IPS DF 4.7 (cell line): ENCODE data around the gene SRGAP2C.
"Not testable (repeated sequence)": the region's sequence is repeated elsewhere in the genome, so short reads cannot be mapped to it uniquely, and the experiment has no call there.

Source experiments
- DNase-seq: peaks from one replicate; pipeline ENCODE4 v3.0.0-alpha.2; 2013; ENCODE audit warnings: low spot score; ENCODE audit errors: extremely low read depth

The SRGAP2C gene

DNA sequence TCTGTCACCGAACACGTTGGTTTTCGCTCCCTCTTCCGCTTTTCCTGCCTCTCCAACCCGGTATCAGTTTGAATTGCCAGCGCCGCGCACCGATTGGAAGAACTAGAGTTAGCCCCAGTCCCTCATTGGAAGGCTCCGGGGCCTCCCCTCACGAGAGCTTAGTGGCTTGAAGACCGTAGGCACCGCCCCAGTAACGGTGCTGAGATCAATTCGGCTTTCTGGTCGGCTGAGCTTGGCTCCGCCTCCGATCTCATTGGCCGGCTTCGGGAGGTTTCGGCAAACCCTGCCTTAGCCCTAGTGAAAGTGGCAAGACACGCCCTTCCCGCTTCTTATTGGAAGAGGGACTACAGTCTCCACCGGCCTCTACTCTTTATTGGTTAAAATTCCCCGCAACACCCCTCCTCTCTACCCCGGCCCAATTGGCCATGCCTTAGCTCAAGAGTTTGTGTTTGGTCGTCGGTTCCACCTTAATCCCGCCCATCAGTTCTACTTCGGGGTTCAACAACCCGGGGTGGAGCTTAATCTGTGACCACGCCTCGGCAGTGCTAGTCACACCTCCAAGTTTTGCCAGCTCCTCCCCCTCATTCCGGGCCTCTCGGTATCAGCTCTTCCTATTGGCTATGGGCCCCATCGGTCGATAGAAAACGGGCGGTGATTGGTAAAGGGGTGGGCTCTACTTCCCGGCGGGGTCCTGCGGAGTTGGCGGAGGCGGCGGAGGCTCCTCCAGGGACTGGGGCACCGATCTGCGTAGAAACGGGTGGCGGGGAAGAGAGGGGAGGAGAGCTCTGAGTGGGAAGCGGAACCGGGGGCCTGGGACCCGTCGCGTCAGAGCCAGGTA lies at the start of gene SRGAP2C, which contains the start of gene FAM72B:
Gene SRGAP2C (plus strand): TSS at position 686 of the 838 bp plus-strand sequence. CDS start 2,472 bp downstream, outside the sequence.
Gene FAM72B (minus strand): TSS at position 51 of the 838 bp plus-strand sequence. CDS start 851 bp downstream, outside the sequence.
- peak; percentile 80 for DNase-seq

DNA sequence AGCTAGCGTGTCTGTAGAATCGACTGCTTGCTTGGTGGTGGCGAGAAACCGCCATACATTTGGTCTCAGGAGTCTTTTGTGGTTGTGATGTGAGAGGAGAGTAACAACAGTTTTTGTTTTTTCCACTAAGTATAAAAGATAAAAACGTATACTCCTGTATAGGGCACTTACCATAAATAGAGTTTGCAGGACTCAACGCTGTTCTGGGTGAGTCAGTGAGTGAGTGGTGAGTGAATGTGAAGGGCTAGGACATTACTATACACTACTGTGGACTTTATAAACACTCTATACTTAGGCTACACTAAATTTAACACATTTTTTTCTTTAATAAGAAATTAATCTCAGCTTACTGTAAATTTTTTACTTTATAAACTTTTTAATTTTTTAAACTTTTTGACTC lies 44.4 kb upstream of the SRGAP2C start:
- not testable (repeated sequence) for DNase-seq

DNA sequence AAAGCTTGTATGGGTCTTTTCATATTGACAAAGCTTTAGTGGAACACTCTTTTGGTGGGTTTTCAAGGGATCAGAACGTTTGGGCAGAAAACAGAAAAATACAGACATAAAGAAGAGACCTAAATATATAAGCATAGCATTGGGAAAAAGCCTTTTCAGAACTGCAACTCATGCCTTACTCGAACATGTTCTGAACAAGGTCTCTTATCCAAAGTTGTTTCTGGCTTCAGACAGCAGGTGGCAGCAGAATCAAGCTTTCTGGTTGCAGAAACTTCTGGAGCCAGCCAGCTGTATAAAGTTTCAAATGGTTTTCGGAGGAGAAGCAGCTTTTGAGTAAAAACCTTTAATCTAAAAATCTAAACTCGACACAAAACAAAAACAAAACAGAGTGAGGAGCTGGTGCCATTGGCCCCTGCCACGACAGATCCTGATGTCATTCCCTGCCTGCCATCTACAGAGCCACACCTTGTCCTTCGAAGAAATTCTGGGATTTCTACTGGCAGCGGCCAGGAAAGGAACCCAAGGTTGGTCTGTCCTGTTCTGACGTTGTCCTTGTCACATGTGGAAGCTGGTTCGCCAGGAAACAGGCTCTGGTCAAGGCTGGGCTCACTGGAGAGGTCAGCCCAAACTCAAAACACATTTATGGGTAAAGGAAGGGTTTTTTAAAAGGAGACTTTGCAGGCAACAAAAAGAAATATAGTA lies 36.1 kb upstream of the SRGAP2C start:
- DNase-seq = not testable (repeated sequence)

DNA sequence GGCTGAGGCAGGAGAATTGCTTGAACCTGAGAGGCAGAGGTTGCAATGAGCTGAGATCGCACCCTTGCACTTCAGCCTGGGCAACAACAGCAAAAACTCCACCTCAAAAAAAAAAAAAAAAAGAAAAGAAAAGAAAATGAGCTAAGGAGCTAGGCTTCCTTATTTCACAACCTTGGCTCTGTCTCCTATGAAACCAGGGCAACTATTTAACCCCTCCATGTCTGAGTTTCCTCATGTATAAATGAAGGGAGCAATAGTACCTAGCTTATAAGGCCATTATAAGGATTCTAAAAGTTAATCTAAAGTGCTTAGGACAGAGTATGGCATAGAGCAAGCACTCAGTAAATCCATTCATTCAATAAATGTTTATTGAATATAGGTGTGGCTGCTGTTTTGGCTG lies 33.5 kb upstream of the SRGAP2C start:
- DNase-seq = not testable (repeated sequence)

DNA sequence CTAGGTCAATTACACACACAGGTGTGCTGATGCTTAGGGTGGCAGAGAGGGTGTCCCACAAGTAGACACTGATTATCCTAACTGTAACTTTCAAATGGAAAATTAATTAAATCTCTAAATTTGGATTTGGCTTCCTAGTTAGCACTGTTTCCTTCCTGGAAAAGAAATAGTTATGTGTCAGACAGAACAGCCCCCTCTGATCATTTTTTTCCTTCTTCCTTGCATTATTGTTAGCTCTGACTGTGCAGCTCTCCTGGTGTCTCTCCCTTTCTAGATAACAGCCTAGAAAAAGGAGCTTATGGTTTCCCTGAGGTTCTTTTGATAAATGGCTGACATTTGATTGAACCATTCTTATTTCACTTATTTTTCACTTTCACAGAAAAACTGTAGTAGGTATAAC lies 32.0 kb upstream of the SRGAP2C start:
- DNase-seq = not testable (repeated sequence)

GRCh38 chr1:121154811-121155210 lies 30.0 kb upstream of the SRGAP2C start:
- not testable (repeated sequence) for DNase-seq

GRCh38 chr1:121155671-121156358 lies 29.0 kb upstream of the SRGAP2C start:
- not testable (repeated sequence) for DNase-seq

GRCh38 chr1:121156958-121157603 lies 27.7 kb upstream of the SRGAP2C start:
- DNase-seq = not testable (repeated sequence)

DNA sequence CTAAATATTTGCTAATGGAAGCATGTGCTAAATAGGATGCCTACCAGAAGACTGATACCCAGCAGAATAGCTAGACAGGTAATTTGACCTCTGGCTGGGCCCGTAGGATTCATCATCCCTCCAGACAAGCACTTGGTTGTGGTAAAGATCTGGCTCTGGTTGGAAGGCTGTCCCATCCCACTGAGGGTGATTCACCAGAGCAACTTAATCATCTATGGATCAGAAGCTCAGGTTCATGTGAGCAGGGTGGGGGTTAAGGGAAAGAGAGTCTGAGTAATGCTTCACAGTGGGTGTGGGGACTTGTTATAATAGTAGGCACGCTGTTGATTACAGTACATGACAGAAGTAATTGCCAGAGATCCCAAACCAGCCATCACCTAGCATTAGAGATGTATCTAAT lies 27.2 kb upstream of the SRGAP2C start:
- not testable (repeated sequence) for DNase-seq

DNA sequence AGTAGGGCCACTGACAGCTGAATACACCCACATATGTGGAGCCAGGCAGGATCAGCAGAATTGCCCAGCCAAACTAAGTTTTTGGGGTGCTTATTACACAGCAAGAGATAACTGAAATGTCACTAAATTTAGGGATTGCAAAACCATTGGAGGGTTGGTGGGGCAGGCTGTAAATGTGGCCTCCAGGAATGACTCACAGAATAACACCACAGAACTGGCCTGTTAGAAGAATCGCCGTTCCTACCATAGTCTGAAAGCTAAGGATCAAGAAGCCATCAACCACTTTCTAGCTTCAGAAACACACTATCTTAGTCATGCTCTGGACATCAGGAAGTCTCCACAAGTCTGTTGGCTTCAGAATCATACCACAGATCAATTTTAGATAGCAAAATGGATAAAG lies 24.7 kb upstream of the SRGAP2C start:
- DNase-seq = not testable (repeated sequence)

- DNase-seq = not testable (repeated sequence)
These were observed 23.4 kb upstream of the SRGAP2C start for GRCh38 chr1:121161199-121161901.

- not testable (repeated sequence) for DNase-seq
These were observed 20.7 kb upstream of the SRGAP2C start for GRCh38 chr1:121163850-121164757.

DNA sequence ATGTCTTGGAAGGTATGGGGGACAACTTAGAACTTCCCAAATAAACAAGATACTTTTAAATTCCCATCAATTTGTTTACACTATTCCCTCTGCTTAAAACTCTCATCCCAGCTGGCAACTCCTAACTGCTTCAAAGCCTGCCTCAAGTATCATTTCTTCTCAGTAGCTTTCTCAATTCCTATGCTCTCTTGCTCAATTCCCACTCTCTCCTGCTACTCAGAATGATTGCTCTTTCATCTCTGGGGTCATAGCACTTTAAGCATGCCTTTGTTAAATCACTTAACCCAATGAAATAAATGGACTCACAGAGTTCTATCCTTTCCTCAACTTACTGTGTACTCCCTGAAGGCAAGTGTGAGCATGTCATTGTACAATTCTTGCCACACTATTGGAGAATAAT lies 19.5 kb upstream of the SRGAP2C start:
- DNase-seq = not testable (repeated sequence)

DNA sequence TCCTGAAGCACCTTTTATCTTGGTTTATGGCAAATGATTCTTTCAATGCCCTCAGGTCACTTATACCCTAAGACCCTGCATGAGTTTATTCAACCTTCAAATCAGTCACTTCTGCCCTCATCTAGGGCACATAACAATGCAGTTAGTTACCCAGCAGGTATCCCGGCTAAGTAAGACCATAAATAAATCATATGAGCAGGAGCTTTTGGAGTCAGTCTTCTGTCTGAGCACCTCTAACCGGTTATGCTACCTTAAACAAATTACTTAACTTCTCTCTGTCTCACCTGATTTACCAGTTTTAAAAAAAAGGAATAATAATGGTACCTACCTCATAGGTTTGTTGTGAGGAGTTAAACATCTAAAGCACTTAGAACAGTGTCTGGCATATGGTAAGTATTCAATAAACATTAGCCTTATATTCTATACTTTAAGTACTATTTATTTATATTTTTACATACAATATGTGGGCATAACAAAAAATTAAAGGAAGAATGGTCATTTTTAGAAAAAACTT lies 17.5 kb upstream of the SRGAP2C start:
- not testable (repeated sequence) for DNase-seq

- not testable (repeated sequence) for DNase-seq
These were observed 16.6 kb upstream of the SRGAP2C start for GRCh38 chr1:121168152-121168668.

- DNase-seq = not testable (repeated sequence)
These were observed 8.1 kb upstream of the SRGAP2C start for GRCh38 chr1:121176649-121177048.

DNA sequence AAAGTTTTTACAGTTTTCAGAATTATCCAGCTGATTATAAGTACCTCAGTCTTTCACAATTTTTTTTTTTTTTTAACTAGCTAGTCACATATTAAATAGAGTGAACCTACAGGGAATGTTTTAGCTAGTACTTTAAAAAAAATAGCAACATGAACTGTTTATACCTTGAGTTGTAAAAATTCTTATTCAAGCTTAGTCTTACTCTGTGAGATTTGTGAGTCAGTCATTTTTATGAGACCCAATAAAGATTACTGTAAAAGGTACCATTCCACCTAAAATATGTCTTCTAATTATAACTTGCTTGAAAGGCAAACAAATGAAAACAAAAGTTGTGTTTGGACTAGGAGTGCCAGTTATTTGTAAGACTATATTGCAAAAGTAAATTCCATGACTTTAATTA lies 6.6 kb upstream of the SRGAP2C start:
- DNase-seq = not testable (repeated sequence)

GRCh38 chr1:121183867-121184266 lies 908 bp upstream of the SRGAP2C start:
- DNase-seq = not testable (repeated sequence)
